GM23248 (cell line): ENCODE results near the gene PPP1R3D. TPM values are rescaled to one million over a fixed set of nuclear protein-coding genes. Genes with fewer than 3 reads are reported as not detected.

Experiments used
- DNase-seq: peaks from one replicate; pipeline ENCODE4 v3.0.0-alpha.2; 2015
- H2AFZ ChIP-seq: fragments of 200-600 bp; sonication (generic); 2 replicates; pipeline ENCODE4 v1.6.1; 2016; ENCODE audit warnings: antibody characterized with exemption
- H3F3A ChIP-seq: fragments of 200-600 bp; sonication (generic); 2 replicates; pipeline ENCODE4 v1.6.1; 2016; ENCODE audit warnings: mild to moderate bottlenecking, antibody characterized with exemption, mixed run types; ENCODE audit not compliant: insufficient read depth
- H3K27ac ChIP-seq: fragments of 200-600 bp; sonication (generic); 2 replicates; pipeline ENCODE4 v1.5.1; 2016; ENCODE audit warnings: mild to moderate bottlenecking
- H3K27me3 ChIP-seq: fragments of 200-600 bp; sonication (generic); replicated peaks from 2 replicates; pipeline ENCODE4 v1.6.1; 2016; ENCODE audit warnings: mild to moderate bottlenecking; ENCODE audit not compliant: insufficient read depth
- H3K36me3 ChIP-seq: fragments of 200-600 bp; sonication (generic); 2 replicates; pipeline ENCODE4 v1.6.1; 2016; ENCODE audit warnings: low read depth, mild to moderate bottlenecking
- H3K4me1 ChIP-seq: fragments of 200-600 bp; sonication (generic); 2 replicates; pipeline ENCODE4 v1.6.1; 2016; ENCODE audit warnings: mild to moderate bottlenecking; ENCODE audit not compliant: insufficient read depth
- H3K4me2 ChIP-seq: fragments of 200-600 bp; sonication (generic); one replicate; pipeline ENCODE4 v1.6.1; 2016; ENCODE audit warnings: mild to moderate bottlenecking; ENCODE audit not compliant: unreplicated experiment
- H3K4me3 ChIP-seq: fragments of 200-600 bp; sonication (generic); 2 replicates; pipeline ENCODE4 v1.5.1; 2016; ENCODE audit warnings: mild to moderate bottlenecking
- H3K79me2 ChIP-seq: fragments of 200-600 bp; sonication (generic); 2 replicates; pipeline ENCODE4 v1.6.1; 2016; ENCODE audit warnings: mild to moderate bottlenecking; ENCODE audit not compliant: insufficient read depth
- H3K9ac ChIP-seq: fragments of 200-600 bp; sonication (generic); 2 replicates; pipeline ENCODE4 v1.6.1; 2016; ENCODE audit warnings: mild to moderate bottlenecking
- H3K9me2 ChIP-seq: fragments of 200-600 bp; sonication (generic); 2 replicates; pipeline ENCODE4 v1.6.1; 2016; ENCODE audit warnings: mixed run types, mild to moderate bottlenecking, moderate library complexity; ENCODE audit not compliant: insufficient read depth
- H3K9me3 ChIP-seq: fragments of 200-600 bp; sonication (generic); one replicate; pipeline ENCODE4 v1.6.1; 2017; ENCODE audit warnings: low read depth
- H4K20me1 ChIP-seq: fragments of 200-600 bp; sonication (generic); 2 replicates; pipeline ENCODE4 v1.6.0; 2016; ENCODE audit not compliant: insufficient read depth
- EZH2 ChIP-seq: fragments of 200-600 bp; sonication (generic); IDR thresholded peaks from 2 replicates; pipeline ENCODE4 v1.6.1; 2018; ENCODE audit warnings: antibody characterized with exemption, mild to moderate bottlenecking; ENCODE audit not compliant: insufficient read depth, poor library complexity, severe bottlenecking
- EZH2phosphoT487 ChIP-seq: fragments of 200-600 bp; sonication (generic); IDR thresholded peaks from 2 replicates; pipeline ENCODE4 v1.6.1; 2018; ENCODE audit warnings: antibody characterized with exemption, moderate library complexity, mild to moderate bottlenecking, low read depth; ENCODE audit not compliant: insufficient read depth
- WGBS, 2 experiments: methylation state at CpG; one replicate each; pipeline ENCODE4 v1.1.6; 2015 to 2017; ENCODE audit warnings: low lambda C conversion rate in 2 of 2, low coverage in 1 of 2; ENCODE audit errors: missing lambda C conversion rate in 2 of 2; 5-methylcytosine and 5-hydroxymethylcytosine counted together
- in situ Hi-C: fragments of 300-500 bp; cut with MboI; formaldehyde crosslinking; loops from 2 replicates; pipeline ENCODE4 v1.15.0; 2020
- polyA plus RNA-seq: library from polyadenylated mRNA; unstranded; fragments of >200 nt; fragmentation: Nextera tagmentation; extraction: Ambion mirVana; gene quantifications from 2 replicates; pipeline ENCODE4 v1.2.1, GENCODE V29; 2016
- total RNA-seq: library from RNA; depleted of rRNA; stranded (reverse); fragments of >200 nt; shearing (Covaris generic); gene quantifications from 2 replicates; pipeline ENCODE4 v1.2.3, GENCODE V29; 2014

The PPP1R3D gene
- total and polyA plus RNA-seq, 2 experiments from 2014 or later, result 2.6 to 6.7 TPM

DNA sequence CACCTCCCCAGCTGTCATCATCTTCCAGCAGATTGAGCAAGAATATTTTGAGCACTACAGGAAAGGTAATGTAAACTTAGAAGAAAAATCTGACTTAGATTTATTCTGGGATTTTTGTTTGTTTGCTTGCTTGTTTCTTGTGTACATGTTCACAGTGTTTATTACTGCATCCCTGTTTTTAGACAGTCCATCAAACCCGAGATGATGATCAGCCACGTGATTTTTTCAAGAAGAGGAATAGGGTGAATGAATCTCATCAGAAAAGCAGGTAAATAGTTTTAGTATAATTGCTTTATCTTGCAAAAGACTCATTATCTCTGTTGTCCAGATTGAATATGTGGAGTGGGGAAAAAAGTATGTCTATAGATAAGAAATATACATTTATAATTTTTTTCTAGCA is 2.1 kb upstream of the PPP1R3D start:
- Histone ChIP-seq H3K4me2 (peak overlapping the region; percentile 94), H3K27me3 (no peaks in the 10 kb centered on the region), H3K9ac (no peak overlapping the region), H3F3A (peaks cover 26% of the 10 kb centered on the region), H3K79me2 (peaks cover 23% of the 10 kb centered on the region), H3K4me3 (no peak overlapping the region), H2AFZ (no peak overlapping the region), H3K4me1 (peaks cover 36% of the 10 kb centered on the region), H3K36me3 (peaks cover 16% of the 10 kb centered on the region; the same call in 1 of the 2 replicates), H3K9me3 (no peaks in the 10 kb centered on the region), H4K20me1 (no peaks in the 10 kb centered on the region), H3K9me2 (no peaks in the 10 kb centered on the region), H3K27ac (no peak overlapping the region)
- TF ChIP-seq EZH2phosphoT487 (no peak), EZH2 (no peak)
- no peak for DNase-seq
- in situ Hi-C loops, result no loop called here
- 36 to 48% methylated on average over 2 of the region's 2 CpGs for WGBS, 2 experiments

DNA sequence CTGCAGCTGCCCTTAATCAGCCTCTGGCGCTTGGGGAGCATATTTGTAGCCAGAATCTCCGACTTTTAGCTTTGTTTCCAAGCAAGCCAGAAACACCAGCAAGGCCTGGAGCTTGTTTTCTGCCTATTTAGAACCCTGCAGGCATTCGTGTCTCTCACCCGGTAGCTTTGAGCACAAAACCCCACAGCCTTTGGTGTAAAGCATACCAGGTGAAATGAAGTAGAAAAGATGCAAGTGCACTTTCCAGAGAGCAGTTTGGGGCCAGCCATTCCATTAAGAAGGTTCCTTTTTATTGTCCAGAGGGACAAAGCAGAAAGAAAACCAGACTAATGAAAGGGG is 820 bp upstream of the PPP1R3D start:
- Histone ChIP-seq H3K9ac (peak overlapping the region; percentile 96), H3K79me2 (peaks cover 36% of the 10 kb centered on the region), H3F3A (peaks cover 26% of the 10 kb centered on the region), H3K4me3 (peak overlapping the region; percentile 93), H3K4me2 (peak overlapping the region; percentile 94), H3K27ac (peak overlapping the region; percentile 99), H3K36me3 (peaks cover 16% of the 10 kb centered on the region; the same call in 1 of the 2 replicates), H3K9me2 (no peaks in the 10 kb centered on the region), H3K9me3 (no peaks in the 10 kb centered on the region), H3K27me3 (no peaks in the 10 kb centered on the region), H3K4me1 (peaks cover 43% of the 10 kb centered on the region), H4K20me1 (no peaks in the 10 kb centered on the region; the same call in 1 of the 2 replicates), H2AFZ (peak overlapping the region; percentile 98)
- in situ Hi-C loops, result no loop called here
- 0% methylated on average over 4 of the region's 4 CpGs for WGBS, 2 experiments
- DNase-seq, result no peak
- TF ChIP-seq EZH2phosphoT487 (no peak), EZH2 (no peak)

DNA sequence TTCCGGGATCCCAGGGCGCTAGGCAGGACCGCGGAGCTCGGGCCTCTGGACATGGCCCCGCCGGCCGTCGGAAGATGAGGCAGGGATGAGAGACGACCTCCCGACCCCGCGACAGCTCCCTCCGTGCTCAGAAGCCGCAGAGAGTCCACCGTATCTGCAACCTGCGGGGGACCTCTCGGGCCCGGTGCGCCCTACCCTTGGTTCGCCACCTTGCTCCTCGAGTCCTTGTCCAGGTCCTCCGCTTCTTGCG is 301 bp downstream of the PPP1R3D start:
- 0 to 1% methylated on average over 17 to 22 of the region's 24 CpGs for WGBS, 2 experiments
- Histone ChIP-seq H3K4me1 (peaks cover 37% of the 10 kb centered on the region), H3K4me3 (peak overlapping the region; percentile 93), H3K4me2 (peak overlapping the region; percentile 83), H3K27ac (peak overlapping the region; percentile 99), H4K20me1 (no peaks in the 10 kb centered on the region; the same call in 1 of the 2 replicates), H3K27me3 (no peaks in the 10 kb centered on the region), H3K9me3 (no peaks in the 10 kb centered on the region), H3K36me3 (peaks cover 16% of the 10 kb centered on the region; the same call in 1 of the 2 replicates), H3K79me2 (peaks cover 37% of the 10 kb centered on the region), H3F3A (peaks cover 26% of the 10 kb centered on the region), H3K9ac (peak overlapping the region; percentile 96), H3K9me2 (no peaks in the 10 kb centered on the region), H2AFZ (peak overlapping the region; percentile 98)
- peak; percentile 59 for DNase-seq
- in situ Hi-C loops, result no loop called here
- no peak for TF ChIP-seq EZH2
- no peak for TF ChIP-seq EZH2phosphoT487

GRCh38 chr20:59939052-59939878 is 840 bp downstream of the PPP1R3D start:
- Histone ChIP-seq H2AFZ (peak overlapping the region; percentile 98), H3K9ac (peak overlapping the region; percentile 96), H3K4me3 (peak overlapping the region; percentile 93), H3K27ac (peak overlapping the region; percentile 99), H3K4me2 (peak overlapping the region; percentile 83), H3K4me1 (peaks cover 37% of the 10 kb centered on the region), H3K79me2 (peaks cover 37% of the 10 kb centered on the region), H3K9me2 (no peaks in the 10 kb centered on the region), H3K9me3 (no peaks in the 10 kb centered on the region), H3K27me3 (no peaks in the 10 kb centered on the region), H3K36me3 (peaks cover 16% of the 10 kb centered on the region; the same call in 1 of the 2 replicates), H4K20me1 (no peaks in the 10 kb centered on the region; the same call in 1 of the 2 replicates), H3F3A (peaks cover 26% of the 10 kb centered on the region)
- in situ Hi-C loops, result no loop called here
- no peak for DNase-seq
- TF ChIP-seq EZH2 (no peak), EZH2phosphoT487 (no peak)
- 57 to 71% methylated on average over 60 to 64 of the region's 104 CpGs for whole genome bisulfite sequencing, 2 experiments
